ENCODE results near the gene PHEX. TPM values are rescaled to one million over a fixed set of nuclear protein-coding genes. Genes with fewer than 3 reads are reported as not detected.

PHEX gene
- total RNA-seq, 1 experiment from 2014 or later, result 0.27 TPM

GRCh38 chrX:22110729-22111494, 78.8 kb downstream of the PHEX start (continued):
- no peak for TF ChIP-seq EZH2phosphoT487 (IDR thresholded peaks at IDR 0.05; ENCODE audit: borderline replicate concordance)
- no peak for TF ChIP-seq REST (IDR thresholded peaks at IDR 0.05; ENCODE audit: low read depth)
- TF ChIP-seq SRF (IDR thresholded peaks at IDR 0.05; ENCODE audit: low read depth), result no peak
- no peak for TF ChIP-seq SP1 (IDR thresholded peaks at IDR 0.05; ENCODE audit: low read depth)
- TF ChIP-seq ZNF274 (IDR thresholded peaks at IDR 0.05; ENCODE audit: low read depth, low read length), result no peak
- TF ChIP-seq EZH2 (IDR thresholded peaks at IDR 0.05), result no peak
- TF ChIP-seq FOSL1 (IDR thresholded peaks at IDR 0.05; ENCODE audit: low read depth), result no peak
- no peak for TF ChIP-seq YY1 (IDR thresholded peaks at IDR 0.05; ENCODE audit: extremely low read depth, insufficient replicate concordance, low read depth, low read length)

- POLR2A ChIA-PET, result no interaction called here
- DNase-seq (ENCODE audit: low read depth, low spot score), result no peak
- TF ChIP-seq MAX (IDR thresholded peaks at IDR 0.05), result no peak
- TF ChIP-seq CEBPB (IDR thresholded peaks at IDR 0.05; ENCODE audit: low read depth), result no peak
- TF ChIP-seq CTCF (IDR thresholded peaks at IDR 0.05 in 2 of 3, conservative IDR thresholded peaks at IDR 0.05 in 1 of 3; ENCODE audit: borderline replicate concordance in 1 of 3, insufficient read depth in 1 of 3, low read depth in 2 of 3, low read length in 2 of 3), result no peak
- TF ChIP-seq SP1 (IDR thresholded peaks at IDR 0.05; ENCODE audit: low read depth), result no peak
- TF ChIP-seq ZBTB33 (IDR thresholded peaks at IDR 0.05; ENCODE audit: extremely low read depth, insufficient replicate concordance, low read length), result no peak
- TF ChIP-seq YY1 (IDR thresholded peaks at IDR 0.05; ENCODE audit: extremely low read depth, insufficient replicate concordance, low read depth, low read length), result no peak
- no peak for TF ChIP-seq ZNF274 (IDR thresholded peaks at IDR 0.05; ENCODE audit: low read depth, low read length)
- TF ChIP-seq CBX3 (IDR thresholded peaks at IDR 0.05; ENCODE audit: low read depth), result no peak
Measured at GRCh38 chrX:22116605-22117546, 84.8 kb downstream of the PHEX start.

More at GRCh38 chrX:22116605-22117546, 84.8 kb downstream of the PHEX start:
- RAD21 ChIA-PET (ENCODE audit: low non-redundant PET in 1 of 2, low total read pairs in 2 of 2, uncharacterized antibody in 2 of 2, unreplicated experiment in 2 of 2), result no interaction called here
- CTCF ChIA-PET, result no interaction called here
- Histone ChIP-seq H3K36me3 (ENCODE audit: control insufficient read depth in 1 of 2, insufficient read depth in 2 of 2, low read length in 2 of 2) (no peaks in the 10 kb centered on the region), H3K9ac (ENCODE audit: low read length) (no peak overlapping the region), H3K79me2 (ENCODE audit: insufficient read depth, low read length) (no peaks in the 10 kb centered on the region), H2AFZ (ENCODE audit: low read depth, low read length, poor library complexity, severe bottlenecking) (no peak overlapping the region), H4K20me1 (ENCODE audit: insufficient read depth) (no peaks in the 10 kb centered on the region), H3K4me3 (replicated peaks in 1 of 2; ENCODE audit: low read depth in 1 of 2, low read length in 2 of 2) (no peak overlapping the region), H3K27ac (ENCODE audit: low read depth, low read length) (no peak overlapping the region), H3K9me2 (ENCODE audit: insufficient read depth) (no peaks in the 10 kb centered on the region), H3K27me3 (ENCODE audit: insufficient read depth, low read length) (no peaks in the 10 kb centered on the region), H3K9me3 (ENCODE audit: control insufficient read depth in 1 of 2, insufficient read depth in 1 of 2, low read depth in 1 of 2, low read length in 2 of 2) (no peaks in the 10 kb centered on the region), H3K4me2 (ENCODE audit: low read length) (no peak overlapping the region), H3K4me1 (ENCODE audit: control insufficient read depth in 1 of 2, insufficient read depth in 2 of 2, low read length in 2 of 2) (no peaks in the 10 kb centered on the region)
- no peak for ATAC-seq
- intact Hi-C loops (cut with micrococcal nuclease), result no loop called here
- BruUV-seq (replicated peaks), result no TSS peak

Measured in HCT116 (cell line).